IPS DF 19.7 (cell line): Measurements from ENCODE around the gene TRPV4.
"Not testable (repeated sequence)": the region's sequence is repeated elsewhere in the genome, so short reads cannot be mapped to it uniquely, and the experiment has no call there.

Experiments used
- DNase-seq: peaks from one replicate; pipeline ENCODE4 v3.0.0-alpha.2; 2013; ENCODE audit warnings: low read depth, low spot score

TRPV4 gene

DNA sequence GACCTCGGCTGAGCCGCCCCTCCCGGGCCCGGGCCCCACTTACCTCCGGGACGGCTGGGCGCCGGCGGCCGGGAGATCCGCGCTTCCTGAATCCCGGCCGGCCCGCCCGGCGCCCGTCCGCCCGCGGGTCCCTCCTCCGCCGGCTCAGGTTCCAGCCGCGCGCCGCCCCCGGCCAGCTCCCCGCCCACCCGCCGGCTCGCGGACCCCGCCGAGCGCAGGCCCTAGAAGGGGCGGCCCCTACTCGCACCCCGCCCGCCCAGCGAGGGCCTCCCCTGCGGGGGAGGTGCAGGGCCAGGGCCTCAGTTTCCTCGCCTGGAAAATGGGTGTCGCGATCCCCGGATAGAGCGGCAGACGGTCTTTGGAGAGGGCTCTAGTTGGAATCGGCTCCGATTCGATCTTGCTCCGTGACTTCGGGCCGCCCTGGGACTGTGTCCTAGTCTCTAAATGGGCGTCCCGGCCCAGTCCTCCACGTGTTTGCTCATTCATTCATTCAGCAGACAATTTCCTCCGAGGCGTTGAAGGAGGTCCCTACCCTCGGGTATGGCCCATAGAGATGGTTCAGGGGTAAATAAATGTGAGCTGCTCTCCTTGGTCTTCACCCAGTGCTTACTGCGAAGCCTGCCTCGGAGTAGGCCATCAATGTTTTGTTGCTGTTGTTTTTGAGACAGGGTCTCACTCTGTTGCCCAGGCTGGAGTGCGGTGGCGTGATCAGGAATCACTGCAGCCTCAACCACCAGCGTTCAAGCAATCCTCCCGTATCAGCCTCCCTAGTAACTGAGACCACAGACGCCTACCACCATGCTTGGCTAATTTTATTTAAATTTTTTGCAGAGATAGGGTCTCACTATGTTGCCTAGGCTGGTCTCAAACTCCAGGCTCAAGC is at the start of gene TRPV4:
TSS of gene TRPV4 (minus strand) at position 92 of the 883 bp plus-strand sequence. CDS start 18,602 bp downstream, outside the sequence.
- DNase-seq = no peak

GRCh38 chr12:109881752-109882151 is 48.6 kb upstream of the TRPV4 start:
- DNase-seq = no peak

DNA sequence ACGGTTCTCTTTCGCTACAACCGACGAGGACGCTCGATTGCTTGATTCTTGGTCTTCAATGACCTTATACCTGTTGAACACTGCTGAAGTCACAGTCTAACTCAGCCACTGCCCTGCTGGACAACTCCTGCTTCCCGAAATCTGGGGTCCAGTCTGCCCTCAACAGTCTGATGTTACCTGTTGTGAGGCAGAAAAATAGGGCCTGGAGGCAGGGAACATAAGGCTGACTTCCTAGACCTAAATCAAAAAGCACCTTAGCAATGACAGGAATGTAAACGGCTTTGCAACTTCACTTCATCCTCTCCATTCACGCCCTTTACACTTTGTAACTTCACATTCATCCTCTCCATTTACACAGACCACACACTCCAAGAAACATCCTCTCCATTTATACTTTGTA is 47.7 kb upstream of the TRPV4 start:
- DNase-seq = peak; percentile 33

DNA sequence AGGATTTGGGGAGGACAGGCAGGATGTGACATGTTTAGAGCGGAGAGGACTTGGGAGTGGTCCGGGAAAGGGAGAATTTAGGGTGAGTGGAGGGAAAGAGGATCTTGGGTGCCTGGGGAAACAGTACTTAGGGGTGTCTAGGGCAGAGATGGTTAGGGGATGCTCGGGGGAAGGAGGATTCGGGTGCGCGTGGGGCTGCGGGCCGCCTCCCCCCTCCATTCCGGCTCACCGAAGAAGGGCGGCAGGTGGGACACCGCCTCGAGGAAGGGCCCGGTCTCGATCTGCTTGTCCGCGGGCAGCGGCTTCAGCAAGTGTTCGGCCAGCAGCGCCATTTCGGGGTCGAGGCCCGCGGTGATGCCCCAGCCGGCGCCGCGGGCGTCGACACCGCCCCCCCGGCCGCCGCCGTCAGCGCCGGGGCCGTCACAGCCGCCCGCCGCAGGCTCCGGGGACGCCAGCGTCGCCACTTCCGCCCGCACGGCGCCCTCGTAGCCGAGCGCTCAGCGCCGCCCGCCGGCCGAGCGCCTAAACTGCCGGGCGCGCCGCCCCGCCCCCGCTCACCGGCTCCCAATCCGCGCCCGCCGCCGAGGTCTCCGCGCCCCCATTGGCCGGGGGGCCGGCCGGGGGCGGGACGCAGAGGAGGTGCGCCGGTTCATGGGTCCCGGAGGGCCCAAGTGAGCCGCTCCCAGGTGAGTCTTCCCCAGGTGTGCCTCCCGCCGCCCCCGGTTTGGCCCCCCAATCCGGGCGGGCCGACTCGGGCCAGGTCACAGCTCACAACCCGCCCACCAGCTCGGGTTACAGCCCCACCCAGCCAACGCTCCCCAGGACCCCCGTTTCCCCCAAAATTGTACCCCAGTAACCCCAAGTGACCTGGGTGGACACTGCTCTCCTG is 47.1 kb upstream of the TRPV4 start, which contains the start of gene GLTP:
TSS of gene GLTP (minus strand) at position 499 of the 889 bp plus-strand sequence. CDS start at position 332, 167 bp downstream.
- no peak for DNase-seq

DNA sequence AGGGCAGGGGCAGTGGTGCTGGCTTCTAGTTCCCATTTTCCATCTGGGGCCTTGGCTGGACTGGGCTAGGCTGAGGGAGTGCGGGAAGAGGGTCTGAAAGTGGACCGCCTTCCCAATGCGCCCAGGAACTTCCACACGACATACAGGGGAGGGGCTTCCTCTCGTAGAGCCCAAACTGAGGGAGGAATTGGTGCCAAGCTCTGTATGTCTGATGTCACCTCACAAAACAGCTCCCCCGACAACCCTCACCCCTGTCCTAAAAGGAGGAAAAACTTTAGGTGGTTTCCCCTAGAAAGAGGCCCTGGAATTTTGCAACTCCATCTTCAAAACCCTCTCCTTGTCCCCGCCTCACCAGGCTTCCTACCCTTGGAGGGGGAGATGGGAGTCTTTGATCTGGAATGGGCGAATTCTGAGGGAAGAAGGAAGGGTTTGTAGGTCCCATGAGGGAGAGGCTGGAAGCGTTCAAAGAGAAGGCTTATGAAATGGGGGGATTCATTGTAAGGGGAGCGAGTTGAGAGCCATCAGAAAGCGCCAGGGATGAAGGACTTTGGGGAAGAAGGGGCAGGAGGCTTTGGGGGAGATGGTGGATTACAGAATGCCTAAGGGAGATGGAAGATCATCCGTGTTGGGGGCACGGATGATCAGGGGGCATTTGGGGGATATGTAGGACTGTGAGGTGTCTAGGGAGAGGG is 46.3 kb upstream of the TRPV4 start:
- no peak for DNase-seq

DNA sequence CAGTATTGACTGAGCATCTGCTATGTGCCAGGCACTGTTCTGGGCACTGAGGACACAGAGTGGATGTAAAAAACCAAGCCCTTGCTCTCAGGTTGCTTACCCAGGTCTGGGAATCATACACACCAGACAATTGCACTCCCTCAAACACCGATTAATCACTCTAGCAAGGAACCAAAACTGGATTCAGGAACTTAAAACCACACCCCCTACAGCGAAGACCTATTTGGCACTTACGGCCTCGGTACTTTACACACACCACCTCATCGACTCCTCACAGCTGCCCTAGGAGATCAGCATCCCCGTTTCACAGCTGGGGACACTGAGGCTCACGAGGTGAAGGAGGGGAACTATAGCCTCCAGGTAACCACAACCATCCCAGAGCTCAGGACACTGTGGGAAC is 45.6 kb upstream of the TRPV4 start:
- no peak for DNase-seq

- no peak for DNase-seq
Observed at GRCh38 chr12:109878247-109878625, 45.0 kb upstream of the TRPV4 start.

DNA sequence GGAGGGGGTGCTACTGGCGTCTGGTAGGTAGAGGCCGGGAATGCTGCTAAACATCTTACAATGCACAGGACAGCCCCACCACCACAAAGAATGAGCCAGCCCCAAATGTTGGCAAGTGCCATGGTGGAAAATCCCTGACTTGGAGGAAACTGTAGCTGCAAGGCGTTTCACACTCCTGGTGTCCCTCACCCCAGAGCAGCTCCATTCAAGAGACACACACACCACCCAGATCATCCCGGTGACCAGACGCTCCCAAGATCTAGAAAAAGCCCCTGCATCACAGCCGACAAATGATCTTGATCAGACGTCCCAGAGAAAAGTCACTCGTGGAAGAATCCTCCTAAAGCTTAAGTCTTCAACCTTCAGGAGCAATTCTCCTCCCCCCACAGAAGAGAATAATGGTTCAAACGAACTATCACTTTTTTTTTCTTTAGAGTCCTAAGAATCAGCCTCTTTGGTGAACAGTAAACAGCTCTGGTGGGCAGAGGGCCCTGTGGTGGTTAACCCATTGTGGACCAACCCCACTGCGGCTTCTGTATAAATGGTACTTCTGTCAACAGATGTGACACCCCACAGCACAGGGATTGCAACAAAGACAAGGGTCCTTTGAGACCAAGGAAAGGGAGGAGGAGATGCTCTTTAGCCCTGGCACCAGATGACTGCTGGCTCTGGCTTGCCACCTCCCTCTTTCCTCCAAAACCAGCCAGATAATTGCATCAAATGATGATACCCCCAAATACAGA is 44.5 kb upstream of the TRPV4 start:
- no peak for DNase-seq

- DNase-seq = no peak
Observed at GRCh38 chr12:109876406-109876805, 43.2 kb upstream of the TRPV4 start.

- no peak for DNase-seq
Observed at GRCh38 chr12:109875572-109876131, 42.5 kb upstream of the TRPV4 start.

DNA sequence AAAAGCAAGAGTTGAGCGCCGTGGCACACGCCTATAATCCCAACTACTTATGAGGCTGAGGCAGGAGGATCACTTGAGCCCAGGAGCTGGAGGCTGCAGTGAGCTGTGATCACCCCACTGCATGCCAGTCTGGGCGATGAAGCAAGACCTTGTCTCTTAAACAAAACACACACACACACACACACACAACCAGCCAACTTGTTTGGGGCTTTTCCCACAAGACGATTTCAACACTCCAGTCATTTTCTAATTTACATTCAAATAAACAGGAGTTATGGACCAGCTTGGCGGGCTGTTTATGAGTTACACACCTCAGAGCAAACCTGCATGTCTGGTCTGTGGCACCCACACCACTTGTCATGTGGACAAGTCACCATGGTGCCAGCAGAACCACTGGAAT is 40.5 kb upstream of the TRPV4 start:
- no peak for DNase-seq

DNA sequence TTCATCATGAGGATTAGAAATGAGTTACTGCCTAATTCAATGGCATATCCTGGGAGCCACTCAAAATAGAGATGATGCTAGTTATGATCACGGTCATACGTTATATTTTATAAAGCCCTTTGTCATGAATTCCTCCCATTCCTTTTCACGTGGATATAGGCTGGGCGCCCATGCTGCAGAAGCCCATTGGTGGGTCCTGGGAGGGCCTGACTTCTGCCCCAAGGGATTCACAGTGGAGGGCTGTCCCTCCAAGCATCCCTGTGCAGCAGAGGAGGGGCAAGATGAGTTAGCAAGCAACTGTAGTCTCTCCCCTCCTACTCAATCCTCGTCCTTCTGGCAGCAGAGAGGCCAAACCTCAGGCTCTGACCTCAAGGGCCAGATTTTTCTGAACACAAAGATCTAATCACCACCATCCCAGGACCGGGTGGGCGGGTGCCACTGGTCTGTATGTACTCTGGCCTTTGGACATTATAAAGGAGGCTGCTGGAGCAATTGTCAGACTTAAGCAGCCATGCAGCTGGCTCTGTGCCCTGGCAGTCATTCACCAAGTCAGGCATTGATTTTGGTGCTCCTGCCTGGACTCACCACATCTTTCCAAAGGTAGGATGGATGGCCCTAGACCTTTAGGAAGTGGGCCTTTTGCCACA is 38.6 kb upstream of the TRPV4 start:
- DNase-seq = no peak

- DNase-seq = no peak
Observed at GRCh38 chr12:109870648-109871047, 37.5 kb upstream of the TRPV4 start.

DNA sequence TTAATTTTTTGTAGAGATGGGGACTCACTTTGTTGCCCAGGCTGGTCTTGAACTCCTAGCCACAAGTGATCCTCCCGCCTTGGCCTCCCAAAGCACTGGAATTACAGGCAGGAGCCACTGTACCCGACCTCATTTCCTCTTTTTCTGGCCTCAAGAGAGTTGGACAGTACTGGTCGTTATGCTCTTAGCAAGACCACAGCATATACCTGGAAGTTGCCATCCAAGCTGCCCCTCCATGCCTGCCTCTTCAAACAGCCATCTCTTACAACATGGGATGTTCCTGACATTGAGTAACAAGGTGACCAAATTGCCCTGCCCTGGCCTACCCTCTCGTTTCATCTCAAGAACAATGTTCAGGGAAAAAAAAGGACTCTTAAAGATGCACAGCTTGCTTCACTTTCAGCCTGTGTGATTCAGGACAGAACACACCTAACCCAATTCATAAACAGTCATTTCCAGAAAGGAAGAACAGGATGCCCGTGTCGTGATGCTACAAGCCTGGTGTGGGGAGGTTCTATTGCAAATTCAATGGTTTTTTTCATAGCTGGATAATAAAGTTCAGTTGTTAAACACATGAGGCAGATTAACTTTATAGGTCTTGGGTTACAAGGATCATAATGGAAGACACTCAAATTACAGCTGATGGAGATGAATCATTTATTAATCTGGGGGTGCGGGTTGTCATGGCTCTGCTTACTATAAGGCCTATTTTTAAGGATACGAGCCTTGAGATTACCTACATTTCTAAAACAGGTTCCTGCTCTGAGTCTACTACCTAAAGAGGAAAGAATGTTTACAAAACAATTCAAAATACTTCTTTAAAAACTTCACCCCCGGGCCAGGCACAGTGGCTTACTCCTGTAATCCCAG is 35.2 kb upstream of the TRPV4 start:
- DNase-seq = no peak

DNA sequence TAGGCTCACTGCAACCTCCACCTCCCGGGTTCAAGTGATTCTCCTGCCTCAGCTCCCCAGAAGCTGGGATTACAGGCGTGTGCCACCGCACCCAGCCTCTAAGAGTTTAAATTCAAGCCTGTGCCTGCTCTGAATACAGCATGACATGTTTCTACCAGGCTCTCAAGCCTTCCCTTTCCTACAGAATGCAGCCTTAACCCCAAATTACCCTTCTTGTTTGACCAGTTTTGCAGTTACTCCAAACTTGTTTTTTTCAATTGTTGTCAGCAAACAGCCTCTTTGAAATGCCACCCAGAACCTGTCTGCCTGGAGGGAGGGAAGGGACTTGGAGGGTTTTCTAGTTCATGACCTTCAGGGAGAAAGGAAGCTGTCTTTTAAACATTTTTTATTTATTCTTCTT is 31.7 kb upstream of the TRPV4 start:
- no peak for DNase-seq

- DNase-seq = no peak
Observed at GRCh38 chr12:109863847-109864712, 30.9 kb upstream of the TRPV4 start.

- DNase-seq = not testable (repeated sequence)
Observed at GRCh38 chr12:109862491-109862890, 29.3 kb upstream of the TRPV4 start.

GRCh38 chr12:109861689-109862314 is 28.6 kb upstream of the TRPV4 start:
- no peak for DNase-seq
